ENCODE data around the gene LEFTY2. TPM values are rescaled to one million over a fixed set of nuclear protein-coding genes. Genes with fewer than 3 reads are reported as not detected.

The LEFTY2 gene
- total and polyA plus RNA-seq, 2 donors (not counting 1 experiment from before 2014, with no cell fraction given): 0.21 TPM; not detected in 1

- Mint-ChIP-seq H3K9me3 (ENCODE audit: insufficient read depth) (no peaks in the 10 kb centered on the region), H3K4me3 (no peak overlapping the region), H3K27ac (peak overlapping the region; percentile 10), H3K27me3 (no peaks in the 10 kb centered on the region), H3K4me1 (peaks cover 20% of the 10 kb centered on the region)
- Histone ChIP-seq H3K36me3 (replicated peaks in 1 of 2; ENCODE audit: control extremely low read depth in 1 of 2, control insufficient read depth in 1 of 2, extremely low read depth in 1 of 2, insufficient read depth in 2 of 2, low read length in 1 of 2) (peaks cover 2 to 4% of the 10 kb centered on the region in 2 experiments), H3K4me3 (ENCODE audit: control extremely low read depth in 1 of 5, extremely low read depth in 1 of 5, insufficient read depth in 1 of 5, low read depth in 2 of 5, low read length in 4 of 5) (no peak overlapping the region), H3K9me3 (ENCODE audit: control extremely low read depth in 1 of 3, control insufficient read depth in 2 of 3, insufficient read depth in 1 of 3, low read length in 2 of 3) (peaks cover 0 to 4% (median 0%) of the 10 kb centered on the region in 3 donors), H3K9ac (ENCODE audit: low read length) (no peak overlapping the region), H2AFZ (ENCODE audit: insufficient read depth, low read depth, low read length, poor library complexity, severe bottlenecking) (peak overlapping the region; percentile 66), H3K79me2 (ENCODE audit: control insufficient read depth, insufficient read depth, low read length) (no peaks in the 10 kb centered on the region), H3K4me1 (ENCODE audit: control insufficient read depth in 2 of 2, insufficient read depth in 2 of 2, low read length in 2 of 2) (peaks cover 24 to 28% of the 10 kb centered on the region in 2 donors), H3K4me2 (replicated peaks; ENCODE audit: low read depth, low read length, poor library complexity, severe bottlenecking) (peak overlapping the region; percentile 55), H4K20me1 (ENCODE audit: control insufficient read depth, insufficient read depth, low read length, poor library complexity, severe bottlenecking) (no peaks in the 10 kb centered on the region), H3K27me3 (replicated peaks in 1 of 4; ENCODE audit: control extremely low read depth in 1 of 4, control insufficient read depth in 3 of 4, insufficient read depth in 4 of 4, low read length in 3 of 4) (no peaks in the 10 kb centered on the region), H3K27ac (ENCODE audit: low read length in 2 of 2) (peak overlapping the region in 1 of 2 donors; percentile 29)
- TF ChIP-seq CTCF (IDR thresholded peaks at IDR 0.05) (peak; percentile 84), EZH2 (IDR thresholded peaks at IDR 0.05; ENCODE audit: borderline replicate concordance, insufficient read depth, low read depth, low read length, poor library complexity, severe bottlenecking) (no peak)
- 56% methylated on average over 47 of the region's 53 CpGs for WGBS (ENCODE audit: insufficient coverage)
- ATAC-seq (ENCODE audit: low read depth) (peak; percentile 85), DNase-seq (peak; percentile 80)
- ChIA-PET POLR2A (interaction anchor here (1.0 to 1.4 kb wide), 4 partner anchors 12 to 134 kb away, joined by 3 to 5 read pairs (median 3); partner anchors contain the start of genes PYCR2, SRP9 and TMEM63A), CTCF (interaction anchor here (0.6 to 4.3 kb wide), 27 partner anchors 9 to 438 kb away, joined by 3 to 59 read pairs (median 6); partner anchors contain the start of genes EPHX1, LEFTY1, SRP9 and TMEM63A)
- intact Hi-C loops (cut with micrococcal nuclease): loop anchor here (1.0 to 10.0 kb wide), 4 partner anchors 65 to 436 kb away; partner anchors contain the start of gene SRP9
Measured at GRCh38 chr1:225911191-225912130, 29.6 kb downstream of the LEFTY2 start.
